PC-3 (cell line): ENCODE results near the gene PLCL1. TPM values are rescaled to one million over a fixed set of nuclear protein-coding genes. Genes with fewer than 3 reads are reported as not detected.

Experiments used
- ATAC-seq: fragments of 200-7000 bp; cut with Tn5 transposase; 2 replicates; pipeline ENCODE4 v1.9.1; 2020; ENCODE audit warnings: mild to moderate bottlenecking, moderate library complexity
- BruUV-seq: library from RNA; stranded (reverse); fragments of 400-500 nt; replicated peaks from 2 replicates; lab custom pipeline; 2021; lab: Mats Ljungman, UMichigan
- CTCF ChIA-PET: fragments of 300-600 bp; sonication (Branson Sonifier 250); formaldehyde crosslinking; loops from one replicate; lab custom pipeline; 2022; ENCODE audit warnings: antibody characterized with exemption; lab: Charles Lee
- POLR2A ChIA-PET: fragments of 300-600 bp; sonication (Branson Sonifier 250); formaldehyde crosslinking; loops from one replicate; lab custom pipeline; 2022; ENCODE audit warnings: antibody characterized with exemption; ENCODE audit not compliant: unreplicated experiment; lab: Charles Lee
- DNase-seq: peaks from one replicate; pipeline ENCODE4 v3.0.0-alpha.2; 2015
- H2AFZ ChIP-seq: fragments of 300-600 bp; sonication (generic); 2 replicates; pipeline ENCODE4 v1.6.0; 2016; ENCODE audit warnings: antibody characterized with exemption, low read length
- H3F3A ChIP-seq: fragments of 300-600 bp; sonication (generic); one replicate; pipeline ENCODE4 v1.6.0; 2017; ENCODE audit warnings: antibody characterized with exemption, low read length, control low read depth, mild to moderate bottlenecking; ENCODE audit not compliant: unreplicated experiment
- H3K27ac ChIP-seq: fragments of 300-600 bp; sonication (generic); 2 replicates; pipeline ENCODE4 v1.5.1; 2016; ENCODE audit warnings: mild to moderate bottlenecking, low read length
- H3K27me3 ChIP-seq: fragments of 300-600 bp; sonication (generic); 2 replicates; pipeline ENCODE4 v1.6.1; 2016; ENCODE audit warnings: low read length, mixed read lengths
- H3K36me3 ChIP-seq: fragments of 300-600 bp; sonication (generic); 2 replicates; pipeline ENCODE4 v1.6.1; 2016; ENCODE audit warnings: low read depth, mixed run types, low read length, mixed read lengths
- H3K4me1 ChIP-seq: fragments of 300-600 bp; sonication (generic); 2 replicates; pipeline ENCODE4 v1.5.1; 2016; ENCODE audit warnings: low read length; ENCODE audit not compliant: insufficient read depth
- H3K4me2 ChIP-seq: fragments of 300-600 bp; sonication (generic); 2 replicates; pipeline ENCODE4 v1.6.0; 2016; ENCODE audit warnings: low read length
- H3K4me3 ChIP-seq: fragments of 300-600 bp; sonication (generic); 2 replicates; pipeline ENCODE4 v1.5.1; 2016; ENCODE audit warnings: mild to moderate bottlenecking, low read length, mixed read lengths
- H3K79me2 ChIP-seq: fragments of 300-600 bp; sonication (generic); 2 replicates; pipeline ENCODE4 v1.6.1; 2017; ENCODE audit warnings: low read length, mixed read lengths
- H3K9ac ChIP-seq: fragments of 300-600 bp; sonication (generic); 2 replicates; pipeline ENCODE4 v1.6.0; 2016; ENCODE audit warnings: mild to moderate bottlenecking, low read length
- H3K9me2 ChIP-seq: fragments of 300-600 bp; sonication (generic); replicated peaks from 2 replicates; pipeline ENCODE4 v1.6.1; 2016; ENCODE audit warnings: mixed run types, low read length, mixed read lengths
- H3K9me3 ChIP-seq: fragments of 300-600 bp; sonication (generic); 2 replicates; pipeline ENCODE4 v1.6.1; 2016; ENCODE audit warnings: low read length, mixed read lengths
- H4K20me1 ChIP-seq: fragments of 300-600 bp; sonication (generic); 2 replicates; pipeline ENCODE4 v1.6.1; 2016; ENCODE audit warnings: low read length, mixed read lengths
- EZH2 ChIP-seq: fragments of 300-600 bp; sonication (generic); IDR thresholded peaks from one replicate; pipeline ENCODE4 v1.6.1; 2017; ENCODE audit warnings: antibody characterized with exemption, mild to moderate bottlenecking, low read length; ENCODE audit not compliant: unreplicated experiment
- EZH2phosphoT487 ChIP-seq: fragments of 300-600 bp; sonication (generic); IDR thresholded peaks from 2 replicates; pipeline ENCODE4 v1.6.1; 2018; ENCODE audit warnings: mild to moderate bottlenecking, antibody characterized with exemption, low read length, borderline replicate concordance
- intact Hi-C: fragments of 100-400 bp; cut with micrococcal nuclease; formaldehyde crosslinking; loops from 2 replicates; pipeline ENCODE4 v1.9.0; 2023
- total RNA-seq: library from RNA; depleted of rRNA; stranded (reverse); fragments of >200 nt; gene quantifications from 2 replicates; pipeline ENCODE4 v1.2.3, GENCODE V29; 2014
- TF ChIP-seq, protein P1 (sequence below): fragments of 300-600 bp; sonication (generic); conservative IDR thresholded peaks from 2 replicates; pipeline ENCODE4 v1.5.1; 2017; ENCODE audit warnings: antibody characterized with exemption, low read depth, mild to moderate bottlenecking, low read length

The PLCL1 gene
- total RNA-seq, 1 experiment from 2014 or later, result not detected

DNA sequence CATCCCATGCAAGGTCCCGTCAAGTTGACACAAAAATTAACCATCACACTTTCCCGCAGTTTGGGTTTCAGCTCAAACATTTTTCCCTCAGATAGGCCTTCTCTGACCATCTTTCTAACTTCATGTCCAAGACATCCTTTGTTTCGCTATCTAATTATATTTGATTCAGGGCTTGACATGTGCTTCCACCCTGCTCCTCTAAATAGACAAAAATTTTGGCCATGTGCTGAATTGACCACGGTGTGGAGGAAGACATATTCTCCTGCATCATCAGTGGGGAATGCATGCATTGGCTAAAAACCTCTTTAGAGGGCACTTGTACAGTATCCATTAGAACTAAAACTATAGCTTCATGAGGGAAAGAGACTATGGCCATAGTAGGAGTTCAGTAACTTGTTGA, 81.2 kb downstream of the PLCL1 start:
- no peak overlapping the region for H3K27ac ChIP-seq
- no peaks in the 10 kb centered on the region for H3K79me2 ChIP-seq
- no peaks in the 10 kb centered on the region for H3K9me2 ChIP-seq
- no peaks in the 10 kb centered on the region for H4K20me1 ChIP-seq
- H2AFZ ChIP-seq, result no peak overlapping the region
- no peaks in the 10 kb centered on the region for H3K4me1 ChIP-seq
- no peaks in the 10 kb centered on the region for H3K9me3 ChIP-seq
- TF ChIP-seq EZH2phosphoT487 (no peak), EZH2 (no peak)
- TF ChIP-seq, protein P1, sequence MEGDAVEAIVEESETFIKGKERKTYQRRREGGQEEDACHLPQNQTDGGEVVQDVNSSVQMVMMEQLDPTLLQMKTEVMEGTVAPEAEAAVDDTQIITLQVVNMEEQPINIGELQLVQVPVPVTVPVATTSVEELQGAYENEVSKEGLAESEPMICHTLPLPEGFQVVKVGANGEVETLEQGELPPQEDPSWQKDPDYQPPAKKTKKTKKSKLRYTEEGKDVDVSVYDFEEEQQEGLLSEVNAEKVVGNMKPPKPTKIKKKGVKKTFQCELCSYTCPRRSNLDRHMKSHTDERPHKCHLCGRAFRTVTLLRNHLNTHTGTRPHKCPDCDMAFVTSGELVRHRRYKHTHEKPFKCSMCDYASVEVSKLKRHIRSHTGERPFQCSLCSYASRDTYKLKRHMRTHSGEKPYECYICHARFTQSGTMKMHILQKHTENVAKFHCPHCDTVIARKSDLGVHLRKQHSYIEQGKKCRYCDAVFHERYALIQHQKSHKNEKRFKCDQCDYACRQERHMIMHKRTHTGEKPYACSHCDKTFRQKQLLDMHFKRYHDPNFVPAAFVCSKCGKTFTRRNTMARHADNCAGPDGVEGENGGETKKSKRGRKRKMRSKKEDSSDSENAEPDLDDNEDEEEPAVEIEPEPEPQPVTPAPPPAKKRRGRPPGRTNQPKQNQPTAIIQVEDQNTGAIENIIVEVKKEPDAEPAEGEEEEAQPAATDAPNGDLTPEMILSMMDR, result no peak
- H3K4me2 ChIP-seq, result no peak overlapping the region
- no TSS peak for BruUV-seq
- ATAC-seq (no peak), DNase-seq (no peak)
- intact Hi-C loops, result no loop called here
- H3K36me3 ChIP-seq, result no peaks in the 10 kb centered on the region
- CTCF ChIA-PET, result no interaction called here
- H3K4me3 ChIP-seq, result no peak overlapping the region
- 0 out of 2 replicates have a peak, but pooled peaks cover 4% of the 10 kb centered on the region for H3K27me3 ChIP-seq
- H3K9ac ChIP-seq, result no peak overlapping the region
- POLR2A ChIA-PET, result no interaction called here
- no peaks in the 10 kb centered on the region for H3F3A ChIP-seq

DNA sequence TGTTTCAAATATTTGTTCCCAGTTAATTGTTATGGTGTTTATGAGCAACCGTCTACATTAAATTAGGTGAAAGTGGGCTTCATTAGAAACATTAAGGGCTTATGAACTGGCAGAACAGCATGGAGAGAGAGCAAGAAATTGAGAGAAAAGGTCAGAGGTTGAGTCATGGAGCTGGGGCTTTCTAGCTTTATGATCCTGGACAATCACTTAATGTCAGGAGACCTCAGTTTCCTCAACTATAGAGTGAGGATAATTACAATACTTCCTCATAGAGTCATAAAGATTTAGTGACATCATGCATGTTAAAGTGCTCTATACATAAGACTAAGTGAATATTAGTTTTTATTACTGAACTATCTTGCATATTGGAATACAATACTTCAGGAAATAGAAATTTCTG, 83.9 kb downstream of the PLCL1 start:
- Histone ChIP-seq H3K9me3 (no peaks in the 10 kb centered on the region), H3K27me3 (0 out of 2 replicates have a peak, but pooled peaks cover 7% of the 10 kb centered on the region), H3K9me2 (no peaks in the 10 kb centered on the region), H3K4me2 (no peak overlapping the region), H3K4me3 (no peak overlapping the region), H3K9ac (no peak overlapping the region), H3K27ac (no peak overlapping the region), H3K36me3 (no peaks in the 10 kb centered on the region), H3F3A (no peaks in the 10 kb centered on the region), H3K79me2 (no peaks in the 10 kb centered on the region), H2AFZ (no peak overlapping the region), H3K4me1 (no peaks in the 10 kb centered on the region), H4K20me1 (no peaks in the 10 kb centered on the region)
- ChIA-PET POLR2A (no interaction called here), CTCF (no interaction called here)
- BruUV-seq, result no TSS peak
- ATAC-seq (no peak), DNase-seq (no peak)
- intact Hi-C loops, result no loop called here
- TF ChIP-seq, protein P1, result no peak
- no peak for TF ChIP-seq EZH2phosphoT487
- no peak for TF ChIP-seq EZH2

DNA sequence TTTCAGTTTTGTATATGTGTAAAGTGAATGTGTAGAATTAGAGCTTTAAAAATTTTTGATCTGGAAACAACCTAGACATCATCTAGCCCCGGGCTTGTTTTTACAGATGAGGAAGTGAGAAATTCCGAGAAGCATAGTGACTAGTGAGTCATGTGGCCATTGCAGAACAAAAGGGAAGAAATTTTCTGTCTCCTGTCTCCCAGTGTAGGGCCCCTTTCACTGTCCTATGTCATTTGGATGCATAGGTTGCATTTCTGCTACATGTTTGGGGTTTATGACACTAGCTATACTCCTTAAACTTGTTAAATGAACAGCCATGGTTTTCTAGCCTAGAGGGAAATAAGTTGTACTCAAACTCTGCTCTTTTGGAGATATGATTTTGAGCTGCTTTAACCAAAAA, 84.6 kb downstream of the PLCL1 start:
- Histone ChIP-seq H3F3A (no peaks in the 10 kb centered on the region), H2AFZ (no peak overlapping the region), H3K27me3 (0 out of 2 replicates have a peak, but pooled peaks cover 7% of the 10 kb centered on the region), H3K79me2 (no peaks in the 10 kb centered on the region), H3K36me3 (no peaks in the 10 kb centered on the region), H3K27ac (no peak overlapping the region), H3K4me1 (no peaks in the 10 kb centered on the region), H3K9ac (no peak overlapping the region), H3K4me3 (no peak overlapping the region), H4K20me1 (no peaks in the 10 kb centered on the region), H3K9me2 (no peaks in the 10 kb centered on the region), H3K9me3 (no peaks in the 10 kb centered on the region), H3K4me2 (no peak overlapping the region)
- intact Hi-C loops, result no loop called here
- DNase-seq (no peak), ATAC-seq (no peak)
- TF ChIP-seq, protein P1, result no peak
- TF ChIP-seq EZH2phosphoT487 (no peak), EZH2 (no peak)
- ChIA-PET POLR2A (no interaction called here), CTCF (no interaction called here)
- BruUV-seq, result no TSS peak
